ENCODE results near the gene FAM229B. TPM values are rescaled to one million over a fixed set of nuclear protein-coding genes. Genes with fewer than 3 reads are reported as not detected.

The FAM229B gene
- total and polyA plus RNA-seq, 2 of the 8 experiments (the other 6 are each of a cell fraction or from before 2014, with no cell fraction given) = 10.0 to 10.4 TPM

DNA sequence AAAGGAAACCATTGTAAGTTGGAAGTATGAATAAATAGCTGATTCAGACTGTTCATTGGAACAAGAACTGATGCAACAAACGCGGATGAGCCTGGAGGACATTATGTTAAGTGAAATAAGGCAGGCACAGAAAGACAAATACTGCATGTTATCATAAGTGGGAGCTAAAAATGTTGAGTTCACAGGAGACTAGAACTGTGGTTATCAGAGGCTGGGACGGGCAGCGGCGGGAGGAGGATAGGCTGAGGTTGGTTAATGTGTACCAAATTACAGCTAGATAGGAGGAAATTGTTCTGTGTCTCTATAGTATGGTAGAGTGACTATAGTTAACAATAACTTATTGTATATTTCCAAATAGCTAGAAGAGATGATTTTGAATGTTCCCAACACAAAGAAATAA lies 40.8 kb downstream of the FAM229B start:
- H3K9me3 ChIP-seq (ENCODE audit: insufficient read depth in 2 of 2, low read depth in 1 of 2, low read length in 1 of 2) = no peaks in the 10 kb centered on the region
- H2BK5ac ChIP-seq (ENCODE audit: low read depth, low read length) = no peak overlapping the region
- WGBS, 2 experiments (ENCODE audit: extremely low coverage in 1 of 2, insufficient coverage in 1 of 2, insufficient read length in 1 of 2, insufficient replicate concordance in 2 of 2, low coverage in 1 of 2, low lambda C conversion rate in 2 of 2, missing lambda C conversion rate in 1 of 2) = 88% methylated on average over 5 of the region's 5 CpGs; no CpG with 5 or more reads in 1 of the 2 experiments
- ChIA-PET CTCF (ENCODE audit: partially characterized antibody) (interaction anchor here (1.5 to 1.6 kb wide), 2 partner anchors 11 to 12 kb away, joined by 4 to 5 read pairs; no protein-coding TSS in a partner anchor), POLR2A (ENCODE audit: partially characterized antibody) (no interaction called here)
- H3K79me2 ChIP-seq (ENCODE audit: control insufficient read depth in 1 of 2, insufficient read depth in 2 of 2, low read length in 2 of 2) = no peaks in the 10 kb centered on the region
- H2AK5ac ChIP-seq (ENCODE audit: low read depth, low read length) = no peak overlapping the region
- H3K27me3 ChIP-seq (replicated peaks in 1 of 4; ENCODE audit: control insufficient read depth in 3 of 4, extremely low read depth in 1 of 4, insufficient read depth in 3 of 4, low read length in 3 of 4) = no peaks in the 10 kb centered on the region
- no peak overlapping the region for H2BK15ac ChIP-seq (ENCODE audit: low read length)
- no peaks in the 10 kb centered on the region for H3K23me2 ChIP-seq (ENCODE audit: low read depth, low read length)
- H2BK120ac ChIP-seq (replicated peaks; ENCODE audit: low read depth, low read length) = no peak overlapping the region
- H4K91ac ChIP-seq (replicated peaks; ENCODE audit: insufficient read length, low read length) = no peak overlapping the region
- no peaks in the 10 kb centered on the region for H3K36me3 ChIP-seq (ENCODE audit: control insufficient read depth in 2 of 4, insufficient read depth in 4 of 4, low read length in 3 of 4)
- no peak overlapping the region for H3K9ac ChIP-seq (replicated peaks in 1 of 4; ENCODE audit: extremely low read depth in 1 of 4, low read depth in 3 of 4, low read length in 3 of 4)
- H2AFZ ChIP-seq (ENCODE audit: low read length) = no peak overlapping the region
- no peak overlapping the region for H3K56ac ChIP-seq (replicated peaks; ENCODE audit: insufficient read length, low read depth, low read length)
- H3K79me1 ChIP-seq (ENCODE audit: low read depth, low read length) = no peaks in the 10 kb centered on the region
- no peak overlapping the region for H3K4me2 ChIP-seq (ENCODE audit: insufficient read depth in 1 of 2, low read depth in 2 of 2, low read length in 2 of 2)
- peaks cover 0 to 3% (median 0%) of the 10 kb centered on the region in 4 experiments; a peak in 1 of 7 replicates for H3K4me1 ChIP-seq (replicated peaks in 1 of 4; ENCODE audit: control insufficient read depth in 3 of 4, insufficient read depth in 4 of 4, low read length in 3 of 4)
- H3K23ac ChIP-seq (ENCODE audit: insufficient read length) = no peak overlapping the region
- no peak for DNase-seq (ENCODE audit: low read depth in 1 of 2, low spot score in 2 of 2)
- H3K14ac ChIP-seq (ENCODE audit: insufficient read length) = no peak overlapping the region
- no peak overlapping the region for H4K8ac ChIP-seq (ENCODE audit: extremely low read depth, insufficient read depth, low read length)
- H2BK12ac ChIP-seq (ENCODE audit: low read depth, low read length) = no peak overlapping the region
- no peaks in the 10 kb centered on the region for H4K20me1 ChIP-seq (replicated peaks in 1 of 2; ENCODE audit: control insufficient read depth in 1 of 2, insufficient read depth in 2 of 2, low read length in 2 of 2)
- H2BK20ac ChIP-seq (ENCODE audit: low read length) = no peak overlapping the region
- no peak overlapping the region for H3K4me3 ChIP-seq (ENCODE audit: extremely low read depth in 1 of 4, insufficient read depth in 2 of 4, low read depth in 3 of 4, low read length in 4 of 4)
- TF ChIP-seq RNF2 (IDR thresholded peaks at IDR 0.05; ENCODE audit: borderline replicate concordance, low read depth, low read length, missing control alignments, poor library complexity, severe bottlenecking) (no peak), RFX5 (IDR thresholded peaks at IDR 0.05; ENCODE audit: borderline replicate concordance, low read depth, low read length) (no peak), RAD21 (IDR thresholded peaks at IDR 0.05 in 1 of 2, conservative IDR thresholded peaks at IDR 0.05 in 1 of 2; ENCODE audit: low read depth in 2 of 2, low read length in 2 of 2) (no peak), SP4 (IDR thresholded peaks at IDR 0.05; ENCODE audit: low read length) (no peak)
- no peak overlapping the region for H3K18ac ChIP-seq (ENCODE audit: extremely low read depth, low read length)
- H4K5ac ChIP-seq (ENCODE audit: insufficient read length, low read depth, low read length) = no peak overlapping the region
- no peak overlapping the region for H3K4ac ChIP-seq (replicated peaks; ENCODE audit: insufficient read length, low read depth, low read length)
- no peak for FAIRE-seq
- no peak overlapping the region for H3K27ac ChIP-seq (ENCODE audit: low read depth, low read length)

Measured in H1 (cell line).